GM12864 (cell line): ENCODE measurements around the gene OR1K1.

ENCODE experiments used
- DNase-seq: peaks from one replicate; pipeline ENCODE4 v3.0.0-alpha.2; 2011; ENCODE audit warnings: low read depth
- H3K4me3 ChIP-seq: 2 replicates; pipeline ENCODE4 v1.5.1; 2011; ENCODE audit warnings: mild to moderate bottlenecking, low read depth, low read length, control low read depth
- CTCF ChIP-seq: IDR thresholded peaks from 2 replicates; pipeline ENCODE4 v1.5.1; 2011; ENCODE audit warnings: low read depth, mild to moderate bottlenecking, moderate library complexity, low read length, control low read depth, inconsistent platforms; ENCODE audit errors: missing control alignments

Gene OR1K1

DNA sequence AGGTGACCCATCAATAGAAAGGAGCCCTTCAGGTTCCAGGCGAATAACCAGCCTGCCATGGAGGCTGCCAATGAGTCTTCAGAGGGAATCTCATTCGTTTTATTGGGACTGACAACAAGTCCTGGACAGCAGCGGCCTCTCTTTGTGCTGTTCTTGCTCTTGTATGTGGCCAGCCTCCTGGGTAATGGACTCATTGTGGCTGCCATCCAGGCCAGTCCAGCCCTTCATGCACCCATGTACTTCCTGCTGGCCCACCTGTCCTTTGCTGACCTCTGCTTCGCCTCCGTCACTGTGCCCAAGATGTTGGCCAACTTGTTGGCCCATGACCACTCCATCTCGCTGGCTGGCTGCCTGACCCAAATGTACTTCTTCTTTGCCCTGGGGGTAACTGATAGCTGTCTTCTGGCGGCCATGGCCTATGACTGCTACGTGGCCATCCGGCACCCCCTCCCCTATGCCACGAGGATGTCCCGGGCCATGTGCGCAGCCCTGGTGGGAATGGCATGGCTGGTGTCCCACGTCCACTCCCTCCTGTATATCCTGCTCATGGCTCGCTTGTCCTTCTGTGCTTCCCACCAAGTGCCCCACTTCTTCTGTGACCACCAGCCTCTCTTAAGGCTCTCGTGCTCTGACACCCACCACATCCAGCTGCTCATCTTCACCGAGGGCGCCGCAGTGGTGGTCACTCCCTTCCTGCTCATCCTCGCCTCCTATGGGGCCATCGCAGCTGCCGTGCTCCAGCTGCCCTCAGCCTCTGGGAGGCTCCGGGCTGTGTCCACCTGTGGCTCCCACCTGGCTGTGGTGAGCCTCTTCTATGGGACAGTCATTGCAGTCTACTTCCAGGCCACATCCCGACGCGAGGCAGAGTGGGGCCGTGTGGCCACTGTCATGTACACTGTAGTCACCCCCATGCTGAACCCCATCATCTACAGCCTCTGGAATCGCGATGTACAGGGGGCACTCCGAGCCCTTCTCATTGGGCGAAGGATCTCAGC is at the start of gene OR1K1:
OR1K1 (plus strand) TSS at position 58 of the 995 bp plus-strand sequence; CDS start at position 58, 0 bp downstream.
- H3K4me3 ChIP-seq, result no peak within 1 kb of the TSS
- no peak for TF ChIP-seq CTCF
- DNase-seq, result no peak

- no peak overlapping the region for H3K4me3 ChIP-seq
- TF ChIP-seq CTCF, result no peak
- no peak for DNase-seq
These were observed 45.1 kb upstream of the OR1K1 start for GRCh38 chr9:122754825-122755224.

DNA sequence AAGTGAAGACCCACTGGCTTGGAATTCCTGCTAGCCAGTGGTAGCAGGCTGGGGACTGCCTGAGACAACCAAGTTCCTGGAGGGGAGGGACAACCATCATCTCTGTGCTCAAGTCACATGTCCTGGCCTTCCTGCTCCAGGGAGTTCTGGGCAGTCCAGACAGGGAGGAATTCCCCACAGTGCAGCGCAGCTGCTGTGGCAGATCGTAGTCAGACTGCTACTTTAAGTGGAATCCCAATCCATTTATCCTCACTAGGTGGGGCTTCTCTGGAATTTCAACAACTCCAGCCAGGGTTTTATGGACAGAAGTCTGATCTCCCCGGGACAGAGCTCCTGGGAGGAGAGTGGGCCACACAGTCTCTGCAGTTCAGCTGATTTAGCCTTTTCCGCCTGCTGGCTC is 32.1 kb upstream of the OR1K1 start:
- no peak for DNase-seq
- TF ChIP-seq CTCF, result no peak
- H3K4me3 ChIP-seq, result no peak overlapping the region

- no peak for DNase-seq
- H3K4me3 ChIP-seq, result no peak overlapping the region
- TF ChIP-seq CTCF, result no peak
These were observed 22.9 kb upstream of the OR1K1 start for GRCh38 chr9:122777052-122777451.

DNA sequence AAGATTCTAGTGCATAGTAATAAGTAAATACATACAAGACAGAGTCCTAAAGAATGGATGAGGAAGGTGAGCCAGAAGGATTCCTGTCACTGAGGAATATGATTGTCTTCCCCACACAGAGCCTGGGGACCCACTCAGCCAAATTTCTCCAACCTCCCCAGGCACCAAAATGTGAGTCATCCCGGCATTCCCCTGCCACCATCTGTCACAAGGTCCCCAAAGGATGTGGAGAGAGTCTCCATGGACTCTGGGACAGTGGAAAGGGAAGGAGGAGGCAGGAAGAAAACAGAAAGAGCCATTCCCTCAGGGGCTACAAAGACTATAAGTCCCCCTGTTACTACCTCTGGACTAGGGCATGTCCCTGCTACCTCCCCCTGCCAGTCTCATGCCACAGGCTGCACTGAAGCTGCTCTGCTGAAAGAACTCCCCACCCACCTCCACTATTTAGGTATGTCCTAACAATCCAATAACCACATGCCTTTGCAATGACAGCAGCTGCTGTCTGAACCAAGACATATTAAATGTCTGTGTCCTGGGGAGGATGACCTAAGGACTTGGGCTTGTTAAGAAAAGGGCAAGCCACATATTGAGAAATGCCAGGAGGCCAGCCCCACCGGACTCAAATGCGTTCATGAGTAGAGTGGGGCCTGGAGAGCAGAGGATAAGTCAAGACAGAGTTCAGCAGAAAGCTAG is 21.8 kb upstream of the OR1K1 start:
- TF ChIP-seq CTCF, result no peak
- DNase-seq, result no peak

GRCh38 chr9:122779181-122779580 is 20.7 kb upstream of the OR1K1 start:
- no peak for TF ChIP-seq CTCF
- DNase-seq, result no peak
- H3K4me3 ChIP-seq, result no peak overlapping the region

More for the DNA sequence above, 21.8 kb upstream of the OR1K1 start:
- H3K4me3 ChIP-seq, result no peak overlapping the region

DNA sequence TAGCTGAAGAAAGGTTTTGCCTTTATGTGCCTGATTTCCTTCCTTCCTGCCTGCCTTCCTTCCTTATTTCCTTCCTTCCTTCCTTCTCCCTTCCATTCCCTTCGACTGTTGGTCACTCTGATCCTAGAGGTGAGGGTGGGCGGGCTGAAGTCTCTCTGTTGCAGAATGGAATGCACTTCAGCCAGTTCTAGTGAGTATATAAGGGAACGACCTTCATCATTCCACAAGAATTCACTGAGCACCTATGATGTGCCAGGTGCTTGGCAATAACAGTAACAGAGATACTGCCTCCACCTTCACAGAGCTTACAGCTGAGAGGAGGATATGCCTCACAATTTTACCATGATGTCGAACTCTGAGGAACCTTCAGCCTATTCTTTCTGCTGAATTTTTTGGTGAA is 19.9 kb upstream of the OR1K1 start:
- H3K4me3 ChIP-seq, result no peak overlapping the region
- DNase-seq, result no peak
- no peak for TF ChIP-seq CTCF
